HG03521 (cell line): ENCODE results near the gene PARVA.

Source experiments
- ATAC-seq: cut with Tn5 transposase; IDR thresholded peaks from one replicate; pipeline ENCODE4 v1.9.1; 2021; ENCODE audit warnings: mild to moderate bottlenecking, moderate library complexity; ENCODE audit not compliant: unreplicated experiment

Gene PARVA

DNA sequence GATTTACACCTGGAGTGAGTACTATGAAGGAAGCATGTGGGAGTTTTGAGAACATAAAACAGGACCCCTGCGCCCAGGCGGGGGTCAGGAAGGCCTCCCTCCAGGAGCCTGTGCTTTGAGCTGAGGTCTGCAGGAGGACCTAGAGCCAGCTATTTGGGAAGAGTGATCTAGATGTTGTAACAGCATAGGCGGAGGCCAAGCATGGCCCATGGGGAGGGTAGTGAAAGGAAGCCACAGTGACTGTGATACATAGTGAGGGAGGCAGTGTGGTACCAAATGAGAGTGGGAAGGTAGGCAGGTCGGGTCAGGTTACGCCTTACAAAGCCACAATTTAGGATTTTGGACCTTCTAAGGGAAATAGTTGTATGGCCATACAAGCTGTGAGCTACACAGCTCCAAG, 147.5 kb downstream of the PARVA start:
- ATAC-seq, result no peak

DNA sequence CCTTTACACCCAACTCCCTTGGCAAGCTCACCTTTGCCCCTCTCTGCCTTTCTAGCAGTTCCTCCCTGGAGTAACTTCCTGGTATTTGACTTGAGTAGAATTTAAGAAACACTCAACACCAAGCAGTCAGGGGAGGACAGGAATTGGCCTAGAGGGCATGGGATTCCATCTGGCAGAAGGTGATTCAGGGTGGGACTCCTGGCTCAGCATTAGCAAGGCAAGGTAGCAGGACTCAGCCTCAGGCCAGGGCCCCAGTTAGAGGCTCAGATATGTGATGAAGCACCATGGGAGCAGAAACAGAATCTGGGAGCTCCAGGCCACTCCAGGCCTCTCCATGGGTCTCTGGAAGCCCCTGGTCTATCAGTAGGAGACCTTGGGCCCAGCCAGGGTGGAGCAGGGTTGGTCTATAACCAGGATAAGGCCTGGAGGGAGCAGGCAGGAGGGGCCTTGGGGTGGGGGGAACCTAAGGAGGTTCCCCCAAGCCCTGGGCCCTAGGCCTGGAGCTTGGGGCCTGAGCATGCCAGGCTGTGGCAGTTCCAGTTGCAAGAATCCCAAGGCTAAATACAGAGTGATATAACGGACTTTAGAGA, 148.2 kb downstream of the PARVA start:
- ATAC-seq, result no peak

DNA sequence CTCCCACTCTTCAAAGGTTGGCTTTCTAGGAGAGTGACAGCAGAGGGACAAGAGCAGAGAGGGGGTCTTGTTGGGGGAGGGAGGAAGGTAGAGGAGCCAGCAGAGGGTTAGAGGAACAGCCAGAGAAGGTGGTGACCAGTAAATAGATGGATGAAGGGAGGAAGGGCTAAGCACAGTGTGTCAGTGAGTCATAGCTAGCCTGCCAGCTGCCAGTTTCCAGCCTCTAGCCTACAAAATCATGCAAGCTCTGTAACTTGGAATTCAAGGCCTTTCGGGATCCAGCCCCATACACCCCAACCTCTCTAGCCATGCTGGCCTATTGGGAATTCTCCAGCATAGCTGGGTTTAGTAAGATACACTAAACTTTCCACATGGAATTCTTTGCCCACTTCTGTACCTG, 149.4 kb downstream of the PARVA start:
- no peak for ATAC-seq

DNA sequence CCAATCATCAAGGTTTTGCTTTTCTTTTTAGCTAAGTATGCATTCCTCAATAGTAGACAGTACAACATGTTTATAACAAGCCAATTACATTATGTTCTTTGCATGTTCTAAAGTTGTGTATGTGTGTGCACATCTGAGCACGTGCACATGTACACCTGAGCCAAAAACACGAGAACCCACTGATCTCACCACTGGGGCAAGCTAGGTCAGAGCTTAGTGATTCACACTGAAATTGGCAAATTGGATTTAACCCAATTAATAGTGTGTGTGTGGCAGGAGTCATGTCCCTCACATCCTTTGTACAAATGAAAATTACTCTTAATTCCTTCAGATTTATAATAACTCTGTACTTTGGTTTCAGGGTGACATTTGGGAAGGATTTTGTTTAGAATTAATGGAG, 151.1 kb downstream of the PARVA start:
- no peak for ATAC-seq

DNA sequence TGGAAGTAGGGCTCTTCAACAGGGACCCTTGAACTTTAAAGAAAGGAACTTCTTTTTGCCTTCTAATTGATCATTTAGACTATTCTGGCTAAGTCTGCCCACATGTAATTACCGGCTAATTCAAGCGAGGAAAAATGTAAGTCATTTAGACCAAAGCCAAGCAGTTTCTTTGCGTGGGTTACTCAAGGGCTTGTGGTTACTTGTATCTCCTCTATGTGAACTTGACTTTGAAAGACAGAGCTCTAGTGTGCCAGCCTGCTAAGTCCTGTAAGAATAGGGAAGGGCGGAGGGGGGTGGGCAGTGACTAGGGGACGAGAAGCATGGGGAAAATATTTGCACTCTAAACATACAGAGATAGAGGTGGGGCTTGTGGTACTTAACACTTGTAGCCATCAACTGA, 151.7 kb downstream of the PARVA start:
- ATAC-seq, result no peak

DNA sequence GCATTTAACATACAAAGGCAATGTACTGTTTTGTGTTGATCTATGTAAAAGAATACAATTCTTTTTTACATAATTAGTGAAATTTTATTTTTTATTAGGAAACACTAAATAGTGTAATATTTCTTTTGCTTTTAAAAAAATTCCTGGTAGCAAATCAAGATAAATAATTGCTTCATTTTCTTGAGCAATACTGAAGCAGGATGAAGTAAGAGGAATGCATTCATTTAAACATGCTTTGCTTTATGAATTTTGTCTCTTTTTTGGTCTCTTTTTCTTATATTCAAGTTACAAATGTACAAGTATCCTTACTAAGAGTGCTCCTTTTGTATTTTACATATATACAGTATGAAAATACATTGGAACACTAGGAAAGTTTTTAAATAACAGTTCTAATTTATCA, 152.4 kb downstream of the PARVA start:
- no peak for ATAC-seq

DNA sequence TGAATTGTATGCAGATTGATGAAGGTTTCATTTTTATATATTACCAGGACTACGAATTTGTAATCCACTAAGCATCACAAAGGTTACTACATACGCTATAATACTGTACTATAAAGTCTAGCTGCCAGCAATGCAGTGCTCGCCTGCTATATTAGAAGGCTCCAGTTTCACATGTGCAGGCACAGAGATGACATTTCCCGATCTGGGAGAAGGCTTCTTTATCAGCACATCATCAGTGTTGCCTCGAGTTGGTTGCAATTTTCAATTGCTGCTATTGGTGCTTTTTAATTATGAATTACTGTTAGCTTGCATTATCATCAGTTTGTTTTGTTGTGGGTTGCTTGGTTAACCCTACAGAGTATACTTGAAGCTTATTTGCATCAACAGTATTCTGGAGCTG, 153.6 kb downstream of the PARVA start:
- ATAC-seq, result no peak

DNA sequence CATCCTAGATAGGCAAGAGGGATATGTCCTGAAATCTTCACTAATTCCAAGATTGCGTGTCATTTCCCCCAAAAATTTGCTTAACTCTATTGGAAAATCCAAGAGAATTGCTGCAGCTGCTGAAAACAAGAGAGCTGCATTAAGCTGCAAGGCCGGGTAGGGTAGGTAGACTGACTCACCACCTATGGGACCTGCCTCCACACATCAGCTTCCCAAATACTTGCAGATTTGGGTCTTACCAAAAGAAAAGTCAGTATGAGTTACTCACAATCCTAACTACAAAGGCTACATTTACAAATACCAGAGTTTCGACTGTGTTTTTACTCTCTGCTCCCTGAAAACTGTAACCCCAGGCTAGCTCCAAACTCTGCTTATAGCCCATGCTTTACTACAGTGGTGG, 154.3 kb downstream of the PARVA start:
- ATAC-seq, result no peak

DNA sequence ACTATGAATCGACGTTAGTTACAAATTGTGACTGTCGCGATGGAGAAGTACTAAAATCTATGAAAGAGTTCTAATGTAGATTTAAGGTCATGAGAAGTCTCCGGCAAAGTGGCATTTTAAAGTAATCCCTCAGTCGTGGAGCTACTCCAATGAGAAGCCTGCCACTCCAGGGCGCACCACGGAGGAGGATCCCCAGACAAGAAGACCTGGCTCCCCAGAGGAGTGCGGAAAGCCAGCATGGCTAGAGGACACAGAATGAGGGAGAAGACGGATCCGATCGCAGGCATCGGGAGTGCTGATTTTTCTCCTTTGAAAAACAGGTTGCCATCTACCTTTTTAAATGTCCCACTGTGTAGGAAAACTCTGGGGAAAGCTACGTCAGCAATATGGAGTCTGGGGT, 155.2 kb downstream of the PARVA start:
- no peak for ATAC-seq

DNA sequence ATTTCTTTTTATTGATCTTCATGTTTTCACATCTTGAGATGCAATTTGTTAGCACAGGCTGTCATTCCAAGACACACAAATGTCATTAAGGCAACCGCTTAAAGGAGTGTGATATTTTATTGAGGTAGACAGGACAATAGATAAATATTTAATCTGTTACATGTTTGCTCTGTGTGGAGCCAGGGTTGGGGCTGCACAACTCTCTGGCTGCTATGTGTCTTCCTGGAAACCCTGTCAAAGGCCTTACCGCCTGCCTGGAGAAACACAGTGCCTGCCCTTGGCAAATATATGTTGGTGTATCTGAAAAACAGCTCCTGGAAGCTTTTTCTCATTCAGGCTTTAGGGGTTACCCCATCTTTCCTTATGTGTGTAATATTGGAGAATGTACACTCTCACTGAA, 157.2 kb downstream of the PARVA start:
- ATAC-seq, result no peak

DNA sequence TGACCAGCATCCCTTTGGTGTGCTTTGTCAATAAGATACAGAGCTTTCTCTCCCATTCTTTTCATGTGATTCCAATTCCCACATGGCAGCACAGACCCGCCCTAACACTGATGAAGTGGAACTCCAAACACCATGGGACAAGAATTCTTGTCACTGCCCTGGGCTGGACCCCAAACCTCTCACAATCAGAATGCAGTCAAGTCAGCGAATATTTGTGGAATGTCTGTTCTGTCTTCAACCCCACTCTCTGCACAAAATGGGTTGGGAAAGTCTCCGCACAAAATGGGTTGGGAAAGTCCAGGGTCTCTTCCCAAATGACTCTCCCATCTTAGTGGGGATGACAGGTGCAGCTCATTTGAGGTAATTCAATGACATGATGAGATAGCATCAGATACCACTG, 157.9 kb downstream of the PARVA start:
- ATAC-seq, result no peak

DNA sequence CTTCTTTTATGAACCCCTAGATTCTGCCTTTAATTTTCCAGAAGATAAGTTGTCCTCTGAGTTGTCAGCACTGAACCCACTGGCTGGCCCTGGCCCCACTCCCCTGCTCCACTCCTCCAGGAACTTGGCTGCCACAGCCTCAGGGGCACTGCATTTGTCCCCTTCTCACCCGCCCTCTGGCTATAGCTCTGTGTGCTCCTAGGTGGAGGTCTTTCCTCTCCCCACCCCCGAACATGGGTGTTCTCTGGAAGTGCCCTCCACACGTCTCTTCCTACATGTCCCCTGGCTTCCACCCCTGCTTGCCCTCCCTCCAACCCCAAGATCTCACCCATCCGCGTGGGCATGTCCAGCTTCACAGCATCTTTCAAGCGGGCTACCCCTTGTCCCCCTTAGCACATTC, 159.2 kb downstream of the PARVA start:
- no peak for ATAC-seq

DNA sequence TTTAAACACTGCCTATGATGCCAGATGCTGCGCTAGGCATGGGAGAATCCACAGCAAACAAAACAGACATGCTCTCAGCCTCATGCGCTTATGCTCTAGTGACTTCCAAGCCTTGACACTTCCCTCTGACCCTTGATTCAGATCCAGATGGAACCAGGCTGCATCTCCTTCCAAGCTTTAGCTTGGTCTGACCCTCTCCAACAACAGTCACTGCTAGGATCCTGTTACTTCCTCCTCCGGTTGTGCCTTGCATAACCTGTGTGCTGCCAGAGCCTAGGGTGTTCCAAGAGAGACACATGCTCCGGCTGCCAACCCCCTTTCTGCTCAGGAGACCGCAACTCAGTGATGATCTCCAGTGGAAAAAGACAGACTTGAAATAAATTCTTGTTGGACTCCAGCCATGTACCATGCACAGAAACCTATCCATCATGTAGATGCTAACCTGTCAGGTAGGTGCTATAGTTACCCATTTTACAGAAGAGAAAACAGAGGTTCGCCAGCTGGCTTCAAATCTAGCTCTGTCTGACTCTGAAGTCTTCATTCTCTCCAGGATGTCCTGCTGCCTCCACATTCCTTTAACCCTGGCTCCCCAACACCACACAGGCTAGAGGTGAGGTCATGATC, 160.5 kb downstream of the PARVA start:
- no peak for ATAC-seq

DNA sequence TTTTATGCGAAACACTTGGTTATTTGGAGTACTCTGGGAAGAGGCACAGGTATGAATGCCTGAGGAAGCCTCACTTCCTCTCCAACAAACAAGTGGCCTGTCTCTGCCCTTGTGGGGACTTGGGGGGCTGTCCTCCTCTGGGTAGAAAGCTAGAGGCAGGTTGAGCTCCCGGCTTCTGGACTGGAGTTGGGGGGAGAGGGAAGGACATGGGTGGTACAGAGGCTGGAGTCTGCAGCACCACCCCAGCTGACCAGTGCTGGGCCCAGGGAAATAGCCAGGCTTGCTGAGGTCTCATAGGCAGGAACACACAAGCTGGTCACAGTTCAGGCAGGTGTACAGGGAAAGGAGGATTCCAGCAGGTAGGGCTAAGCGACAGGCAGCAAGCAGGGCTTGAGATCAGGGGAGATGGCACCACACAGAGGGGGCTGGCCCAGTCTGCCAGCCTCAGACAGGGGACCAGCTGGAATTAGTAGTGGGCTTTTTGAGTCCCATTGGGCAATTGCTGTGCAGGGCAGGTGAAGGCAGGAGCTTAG, 161.6 kb downstream of the PARVA start:
- no peak for ATAC-seq

DNA sequence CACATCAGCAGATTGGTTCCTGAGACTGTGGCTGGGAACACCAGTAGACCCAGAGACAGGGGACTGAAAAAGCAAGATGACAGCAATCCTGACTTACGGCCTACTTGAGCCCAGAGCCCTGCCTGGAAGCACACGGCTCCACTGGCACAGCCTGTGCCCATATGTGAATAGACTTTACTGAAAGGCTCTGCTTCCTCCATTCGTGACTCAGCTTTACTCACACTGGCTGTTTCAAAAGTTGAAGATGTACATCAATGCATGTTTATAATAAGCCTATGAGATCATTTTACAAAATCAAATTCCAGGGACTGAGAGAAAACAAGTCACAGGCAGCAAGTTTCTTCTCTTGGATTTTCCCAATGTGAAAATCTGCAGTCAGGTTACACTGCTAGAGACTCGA, 162.2 kb downstream of the PARVA start:
- ATAC-seq, result no peak

DNA sequence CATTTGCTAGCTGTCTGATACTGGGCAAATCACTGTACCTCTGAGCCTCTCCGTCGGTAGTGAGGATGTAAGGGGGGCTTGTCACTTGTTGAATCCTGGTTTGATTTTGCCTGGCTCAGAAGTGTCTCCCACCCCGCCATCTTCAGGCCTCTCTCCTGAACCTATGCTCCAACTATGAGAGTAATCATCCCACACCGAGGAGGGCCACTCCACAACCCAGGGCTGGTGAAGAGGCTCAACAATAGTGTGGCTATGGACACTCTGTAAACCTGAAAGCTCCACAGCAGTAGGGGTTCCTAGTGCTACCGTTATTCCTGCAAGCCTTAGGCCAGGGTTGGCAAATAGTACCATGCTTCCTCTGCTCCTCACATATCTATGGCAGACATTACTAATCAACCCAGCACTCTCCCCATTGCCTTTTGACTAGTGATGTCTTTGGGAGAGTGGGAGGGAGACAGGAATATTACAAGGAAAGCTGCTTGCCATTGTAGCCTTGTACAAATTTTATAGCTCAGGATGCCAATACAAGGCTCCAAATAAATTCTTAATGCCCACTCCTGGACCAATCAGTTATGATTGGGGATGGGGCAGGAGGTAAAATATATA, 162.8 kb downstream of the PARVA start:
- ATAC-seq, result no peak

DNA sequence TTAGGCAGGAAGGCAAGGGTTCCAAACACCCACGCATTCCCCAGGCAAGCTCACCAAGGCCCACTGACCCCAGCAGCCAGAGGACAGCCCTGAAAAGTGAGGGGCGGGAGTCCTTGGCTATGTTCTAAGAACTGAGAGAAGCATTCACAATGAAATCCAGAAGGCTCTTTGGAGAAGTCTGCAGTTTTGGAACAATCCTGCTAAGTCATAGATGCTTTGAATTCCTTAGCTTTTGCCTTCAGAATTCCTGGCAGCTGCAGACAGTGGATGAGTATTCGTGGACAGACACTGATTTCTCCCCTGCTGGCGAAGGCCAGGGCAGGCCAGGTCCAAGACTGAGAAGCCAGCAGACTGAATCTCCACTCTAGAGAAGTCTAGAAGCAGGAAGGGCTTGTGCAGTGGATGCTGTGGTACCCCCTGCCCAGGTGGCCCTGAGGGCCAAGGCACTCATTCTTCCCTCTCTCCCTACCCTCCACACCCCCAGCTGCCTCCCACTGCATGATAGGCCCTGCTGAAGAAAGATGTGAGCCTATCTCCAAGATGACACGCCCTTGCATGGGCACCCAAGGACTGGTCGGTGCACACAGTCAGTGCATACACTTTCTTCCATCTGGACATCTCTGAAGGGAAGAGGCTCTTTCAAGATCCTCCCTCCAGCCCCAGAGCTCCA, 163.7 kb downstream of the PARVA start:
- no peak for ATAC-seq

DNA sequence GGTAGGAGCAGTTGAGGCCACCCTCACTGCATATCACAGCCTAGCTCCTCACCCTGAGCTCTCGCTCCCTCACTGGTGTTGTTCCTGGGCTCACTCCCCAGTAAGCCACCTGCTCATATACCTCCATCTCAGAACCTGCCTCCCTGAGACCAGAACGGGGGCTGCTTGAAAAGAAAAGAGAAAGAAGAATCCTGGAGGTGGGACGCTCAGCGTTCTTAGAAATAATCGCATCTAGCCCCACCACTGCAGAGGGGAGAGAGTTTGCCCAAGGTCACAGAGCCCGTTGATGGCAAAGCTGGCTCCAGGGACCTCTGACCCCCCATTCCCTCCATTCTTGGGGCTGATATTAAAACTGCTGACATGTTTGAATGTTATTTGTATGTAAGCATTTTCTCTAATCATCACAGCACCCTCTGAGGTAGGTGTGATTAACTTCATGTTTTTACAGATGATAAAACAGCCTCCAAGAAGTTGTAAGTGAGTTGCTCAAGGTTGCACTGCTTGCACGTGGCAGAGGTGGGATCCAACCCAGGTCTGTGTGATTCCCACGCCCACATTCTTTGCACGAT, 164.3 kb downstream of the PARVA start:
- ATAC-seq, result no peak

DNA sequence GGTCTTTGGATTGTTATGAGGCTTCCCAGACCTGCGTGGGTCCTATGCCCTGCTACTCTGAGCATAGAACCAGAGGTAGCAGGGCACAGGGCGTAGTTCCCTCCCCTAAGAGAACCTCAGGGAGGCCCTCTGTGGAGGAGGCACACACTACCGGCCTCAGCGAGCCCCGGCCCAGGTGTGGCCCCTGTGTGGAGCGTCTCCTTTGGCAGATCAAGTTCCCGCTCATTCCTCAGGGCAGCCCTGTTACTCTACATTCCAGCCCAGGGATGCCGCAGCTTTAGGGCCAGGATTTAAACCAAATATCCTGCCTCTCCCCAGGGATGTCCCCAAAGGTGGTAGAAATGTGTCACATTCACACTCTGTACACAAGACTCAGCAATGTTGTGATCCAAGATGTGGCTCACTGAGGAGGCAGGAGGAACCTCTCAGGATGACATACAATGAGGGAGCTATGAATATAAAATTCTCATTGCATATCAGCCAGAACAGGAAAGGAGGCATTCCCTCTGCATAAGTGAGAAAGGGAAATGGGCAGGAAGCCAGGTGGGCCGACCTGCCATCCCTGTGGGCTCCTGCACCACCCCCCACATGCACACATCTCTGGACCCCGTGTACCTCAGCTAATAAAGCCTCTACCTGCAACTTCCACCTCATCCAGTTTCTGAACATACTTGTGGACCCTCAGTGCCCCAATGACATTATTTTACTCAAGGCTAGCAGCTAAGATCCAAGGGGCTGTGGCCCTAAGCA, 165.0 kb downstream of the PARVA start:
- ATAC-seq, result no peak

DNA sequence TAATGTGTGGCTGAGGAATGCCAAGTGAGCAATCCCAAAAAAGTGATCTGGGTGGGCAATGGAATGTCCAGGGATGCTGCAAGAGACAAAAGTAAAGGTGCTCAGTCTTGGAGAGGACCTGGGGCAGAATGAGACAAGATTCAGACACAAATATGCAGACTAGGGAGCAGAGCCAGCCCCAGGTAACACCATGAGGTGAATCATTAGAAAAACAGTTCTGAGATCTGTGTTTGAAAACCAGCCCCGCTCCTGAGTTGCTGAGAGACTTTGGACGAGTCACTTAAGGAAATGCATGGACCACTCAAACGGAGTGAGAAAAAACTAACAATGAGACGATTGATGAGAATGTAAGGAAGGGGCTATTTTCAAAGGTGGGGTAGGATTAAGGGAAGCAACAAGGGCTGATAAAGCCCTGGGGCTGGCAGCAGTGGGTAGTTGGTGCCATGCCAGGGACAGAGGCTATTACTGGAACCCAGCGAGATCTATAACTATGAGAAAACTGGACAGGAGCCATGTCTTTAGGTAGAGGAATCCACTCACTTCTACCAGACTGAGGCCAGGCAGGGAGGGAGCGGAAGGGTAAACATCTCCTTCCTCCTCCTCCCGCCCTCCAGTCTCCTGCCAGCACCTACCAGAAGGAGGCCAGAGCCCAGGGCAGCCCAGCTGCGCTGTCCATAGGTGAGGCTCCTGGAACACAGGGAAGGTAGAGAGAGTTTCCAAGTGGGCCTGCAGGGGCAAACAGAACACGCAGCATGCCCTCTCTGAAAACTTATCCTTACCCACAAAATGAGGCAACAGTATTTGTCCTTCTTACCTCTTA, 166.4 kb downstream of the PARVA start:
- ATAC-seq, result no peak
